Smooth muscle cell (in vitro differentiated cells): ENCODE measurements around the gene SLCO3A1. TPM values are rescaled to one million over a fixed set of nuclear protein-coding genes. Genes with fewer than 3 reads are reported as not detected.

ENCODE experiments used
- DNase-seq: peaks from one replicate; lab custom pipeline; 2025; ENCODE audit not compliant: unreplicated experiment; lab: John Stamatoyannopoulos, UW
- H2AFZ ChIP-seq: fragments of 200-600 bp; sonication (generic); 2 replicates; pipeline ENCODE4 v1.6.0; 2016; ENCODE audit warnings: antibody characterized with exemption, low read depth, mild to moderate bottlenecking
- H3F3A ChIP-seq: fragments of 200-600 bp; sonication (generic); 2 replicates; pipeline ENCODE4 v1.6.0; 2017; ENCODE audit warnings: antibody characterized with exemption, low read depth
- H3K27ac ChIP-seq: fragments of 200-600 bp; sonication (generic); 2 replicates; pipeline ENCODE4 v1.5.1; 2016; ENCODE audit warnings: low read depth, mild to moderate bottlenecking
- H3K27me3 ChIP-seq: fragments of 200-600 bp; sonication (generic); 2 replicates; pipeline ENCODE4 v1.6.1; 2016; ENCODE audit warnings: low read depth, mild to moderate bottlenecking
- H3K36me3 ChIP-seq: fragments of 200-600 bp; sonication (generic); 2 replicates; pipeline ENCODE4 v1.5.1; 2016; ENCODE audit warnings: low read depth
- H3K4me1 ChIP-seq: fragments of 200-600 bp; sonication (generic); 2 replicates; pipeline ENCODE4 v1.5.1; 2016; ENCODE audit warnings: low read depth
- H3K4me2 ChIP-seq: fragments of 200-600 bp; sonication (generic); 2 replicates; pipeline ENCODE4 v1.6.0; 2016; ENCODE audit warnings: mild to moderate bottlenecking
- H3K4me3 ChIP-seq: fragments of 200-600 bp; sonication (generic); 2 replicates; pipeline ENCODE4 v1.5.1; 2016; ENCODE audit warnings: mild to moderate bottlenecking
- H3K79me2 ChIP-seq: fragments of 200-600 bp; sonication (generic); 2 replicates; pipeline ENCODE4 v1.6.0; 2016; ENCODE audit warnings: low read depth, mild to moderate bottlenecking
- H3K9ac ChIP-seq: fragments of 200-600 bp; sonication (generic); 2 replicates; pipeline ENCODE4 v1.6.0; 2016; ENCODE audit warnings: low read depth
- H3K9me3 ChIP-seq: fragments of 200-600 bp; sonication (generic); replicated peaks from 2 replicates; pipeline ENCODE4 v1.5.1; 2016; ENCODE audit warnings: low read depth
- H4K20me1 ChIP-seq: fragments of 200-600 bp; sonication (generic); 2 replicates; pipeline ENCODE4 v1.6.0; 2016; ENCODE audit warnings: low read depth
- CTCF ChIP-seq: fragments of 200-600 bp; sonication (generic); IDR thresholded peaks from 2 replicates; pipeline ENCODE4 v1.5.1; 2017; ENCODE audit warnings: borderline replicate concordance, mild to moderate bottlenecking, antibody characterized with exemption; ENCODE audit not compliant: insufficient read depth, poor library complexity, severe bottlenecking
- WGBS: methylation state at CpG from one replicate; pipeline ENCODE4 v1.1.7; 2016; ENCODE audit warnings: low lambda C conversion rate; 5-methylcytosine and 5-hydroxymethylcytosine counted together
- polyA plus RNA-seq: library from polyadenylated mRNA; unstranded; fragments of >200 nt; fragmentation: Nextera tagmentation; extraction: Ambion mirVana; gene quantifications from 2 replicates; pipeline ENCODE4 v1.2.1, GENCODE V29; 2016
- total RNA-seq: library from RNA; depleted of rRNA; stranded (reverse); fragments of >200 nt; gene quantifications from 2 replicates; pipeline ENCODE4 v1.2.3, GENCODE V29; 2014

Gene SLCO3A1
- total and polyA plus RNA-seq, 2 experiments from 2014 or later = 1.3 to 12.6 TPM

DNA sequence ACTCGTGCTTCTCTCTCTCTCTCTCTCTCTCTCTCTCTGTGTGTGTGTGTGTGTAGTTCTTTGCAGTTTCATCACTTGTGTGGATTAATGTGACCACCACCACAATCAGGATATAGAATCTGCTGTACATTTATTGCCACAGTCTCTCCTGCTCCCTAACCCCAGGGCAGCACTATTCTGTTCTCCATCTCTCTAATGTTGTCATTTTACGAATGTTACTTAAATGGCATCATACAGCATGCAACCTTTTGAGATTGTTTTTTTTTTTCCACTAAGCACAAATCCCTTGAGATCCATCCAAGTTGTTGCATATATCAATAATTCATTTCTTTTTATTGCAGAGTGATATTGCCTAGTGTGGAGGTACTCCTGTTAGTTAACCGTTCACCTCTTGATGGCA is 26.9 kb downstream of the SLCO3A1 start:
- H3K4me2 ChIP-seq = no peak overlapping the region
- no peak overlapping the region for H3K9ac ChIP-seq
- WGBS = 95% methylated on average over 3 of the region's 3 CpGs
- no peaks in the 10 kb centered on the region for H3K36me3 ChIP-seq
- no peaks in the 10 kb centered on the region for H4K20me1 ChIP-seq
- no peaks in the 10 kb centered on the region for H3K4me1 ChIP-seq
- H3F3A ChIP-seq = no peaks in the 10 kb centered on the region
- no peak overlapping the region for H2AFZ ChIP-seq
- H3K4me3 ChIP-seq = no peak overlapping the region
- no peaks in the 10 kb centered on the region for H3K79me2 ChIP-seq
- no peaks in the 10 kb centered on the region for H3K9me3 ChIP-seq
- H3K27me3 ChIP-seq = no peaks in the 10 kb centered on the region
- no peak for DNase-seq
- TF ChIP-seq CTCF = no peak
- H3K27ac ChIP-seq = no peak overlapping the region

DNA sequence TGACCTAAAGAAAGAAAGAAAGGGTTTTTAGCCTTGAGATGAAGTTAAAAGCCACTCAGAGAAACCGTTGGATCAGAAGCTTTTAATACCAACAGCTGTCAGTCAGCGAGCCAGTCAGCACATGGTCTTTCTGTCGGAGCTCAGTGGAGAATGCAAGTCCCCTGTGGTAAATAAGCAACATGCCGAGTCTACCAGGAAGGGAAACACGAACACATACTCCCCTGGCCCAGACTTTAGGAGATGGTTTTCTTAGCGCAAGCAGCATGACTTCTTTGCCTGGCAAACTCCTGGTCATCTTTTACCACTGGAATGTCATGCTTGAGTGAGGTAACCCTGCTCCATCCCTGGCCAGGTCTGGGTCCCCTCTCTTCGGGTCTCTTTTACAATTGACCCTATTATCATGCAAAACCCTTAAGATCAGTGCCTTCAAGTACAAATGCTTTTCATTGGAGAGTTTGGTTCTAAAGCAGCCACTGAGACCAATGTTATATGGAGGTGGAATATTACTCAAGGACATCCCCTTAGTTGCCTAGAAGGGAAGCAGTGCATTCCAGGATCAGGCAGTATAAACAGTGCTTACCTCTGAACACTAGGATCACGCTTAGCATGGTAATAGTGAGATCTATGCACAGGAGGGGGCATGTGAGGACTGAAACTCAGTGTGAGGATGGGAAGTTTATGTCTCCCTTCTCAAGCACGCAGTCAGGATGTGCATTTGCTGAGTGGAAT is 28.2 kb downstream of the SLCO3A1 start:
- H3K4me1 ChIP-seq = no peaks in the 10 kb centered on the region
- WGBS = 60% methylated on average over 9 of the region's 9 CpGs
- H3F3A ChIP-seq = no peaks in the 10 kb centered on the region
- no peaks in the 10 kb centered on the region for H3K9me3 ChIP-seq
- H3K4me3 ChIP-seq = no peak overlapping the region
- no peak overlapping the region for H3K4me2 ChIP-seq
- TF ChIP-seq CTCF = no peak
- no peaks in the 10 kb centered on the region for H3K79me2 ChIP-seq
- no peaks in the 10 kb centered on the region for H3K27me3 ChIP-seq
- H3K9ac ChIP-seq = no peak overlapping the region
- no peak for DNase-seq
- H3K36me3 ChIP-seq = no peaks in the 10 kb centered on the region
- no peak overlapping the region for H3K27ac ChIP-seq
- H2AFZ ChIP-seq = no peak overlapping the region
- H4K20me1 ChIP-seq = no peaks in the 10 kb centered on the region

DNA sequence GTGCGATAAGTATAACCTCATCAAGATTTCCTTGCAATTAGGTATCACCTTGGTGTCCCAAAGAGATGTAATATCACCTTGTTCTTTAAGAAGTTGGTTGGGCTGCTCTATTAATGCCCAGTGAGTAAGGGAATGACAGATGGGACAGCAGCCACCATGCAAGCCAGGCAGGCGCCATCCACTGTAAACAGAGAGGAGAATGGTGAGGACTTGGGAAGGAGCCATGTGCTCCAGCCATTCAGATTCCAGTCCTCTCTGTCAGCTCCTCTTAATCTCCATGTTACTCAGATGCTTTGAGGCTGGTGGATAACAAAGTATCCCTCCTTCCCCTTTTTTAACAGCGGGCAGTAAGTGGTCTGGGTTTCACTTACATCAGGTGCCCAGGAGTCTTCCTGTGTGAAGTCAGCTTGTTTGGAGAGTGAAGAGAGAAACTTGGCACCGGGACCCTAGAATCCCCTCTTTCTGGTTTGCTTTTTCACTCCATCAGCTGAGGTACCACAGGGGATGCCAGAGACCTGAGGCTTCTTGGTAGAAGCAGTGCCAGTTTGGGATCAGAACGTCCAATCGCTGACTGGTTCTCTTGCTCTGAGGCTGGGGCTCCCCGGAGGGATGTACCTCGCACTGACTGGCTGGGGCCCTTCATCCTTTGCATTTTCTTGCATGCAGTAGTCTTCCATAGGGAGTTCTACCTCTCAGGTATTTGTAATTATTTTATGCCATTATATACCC is 29.5 kb downstream of the SLCO3A1 start:
- Histone ChIP-seq H3K27me3 (no peaks in the 10 kb centered on the region), H3K27ac (no peak overlapping the region), H3K9ac (no peak overlapping the region), H2AFZ (no peak overlapping the region), H3K4me2 (no peak overlapping the region), H3K36me3 (no peaks in the 10 kb centered on the region), H3F3A (no peaks in the 10 kb centered on the region), H3K4me3 (no peak overlapping the region), H4K20me1 (no peaks in the 10 kb centered on the region), H3K79me2 (no peaks in the 10 kb centered on the region), H3K9me3 (no peaks in the 10 kb centered on the region), H3K4me1 (no peaks in the 10 kb centered on the region)
- no peak for TF ChIP-seq CTCF
- WGBS = 88% methylated on average over 8 of the region's 8 CpGs
- DNase-seq = no peak
